Renal cortical epithelial cell (primary cell): ENCODE measurements around the gene RNF144B. TPM values are rescaled to one million over a fixed set of nuclear protein-coding genes. Genes with fewer than 3 reads are reported as not detected.
A peak's percentile ranks its signal among the peaks of the same experiment; 100 is the strongest.
"Not testable (repeated sequence)": the region's sequence is repeated elsewhere in the genome, so short reads cannot be mapped to it uniquely, and the experiment has no call there.

Source experiments
- DNase-seq: peaks from one replicate; pipeline ENCODE4 v3.0.0-alpha.2; 2011; ENCODE audit warnings: low read depth
- total RNA-seq: library from RNA; depleted of rRNA; stranded (reverse); fragments of >200 nt; gene quantifications from 2 replicates; pipeline ENCODE4 v1.2.3, GENCODE V29; 2014

Gene RNF144B
- total RNA-seq, 1 donor from 2014 or later: 251 TPM

GRCh38 chr6:18371656-18372055 is 15.5 kb upstream of the RNF144B start:
- no peak for DNase-seq

- DNase-seq: no peak
Observed at GRCh38 chr6:18380158-18380836, 6.9 kb upstream of the RNF144B start.

GRCh38 chr6:18380851-18381250 is 6.3 kb upstream of the RNF144B start:
- no peak for DNase-seq

- DNase-seq: no peak
Observed at GRCh38 chr6:18383441-18383840, 3.7 kb upstream of the RNF144B start.

GRCh38 chr6:18384621-18385020 is 2.5 kb upstream of the RNF144B start:
- no peak for DNase-seq

- DNase-seq: no peak
Observed at GRCh38 chr6:18386298-18386976, 713 bp upstream of the RNF144B start.

GRCh38 chr6:18388271-18388670 is 1.1 kb downstream of the RNF144B start:
- DNase-seq: no peak

GRCh38 chr6:18388942-18389341 is 1.8 kb downstream of the RNF144B start:
- peak; percentile 90 for DNase-seq

GRCh38 chr6:18389479-18389878 is 2.3 kb downstream of the RNF144B start:
- DNase-seq: no peak

GRCh38 chr6:18390476-18390875 is 3.3 kb downstream of the RNF144B start:
- DNase-seq: no peak

- no peak for DNase-seq
Observed at GRCh38 chr6:18391023-18391422, 3.9 kb downstream of the RNF144B start.

GRCh38 chr6:18392346-18392877 is 5.3 kb downstream of the RNF144B start:
- no peak for DNase-seq

- no peak for DNase-seq
Observed at GRCh38 chr6:18393698-18394097, 6.5 kb downstream of the RNF144B start.

GRCh38 chr6:18395177-18395855 is 8.2 kb downstream of the RNF144B start:
- DNase-seq: no peak

- no peak for DNase-seq
Observed at GRCh38 chr6:18395856-18396197, 8.7 kb downstream of the RNF144B start.

- DNase-seq: no peak
Observed at GRCh38 chr6:18397701-18398100, 10.6 kb downstream of the RNF144B start.

- DNase-seq: not testable (repeated sequence)
Observed at GRCh38 chr6:18398225-18398624, 11.1 kb downstream of the RNF144B start.

GRCh38 chr6:18400831-18401446 is 13.8 kb downstream of the RNF144B start:
- DNase-seq: peak; percentile 77

- not testable (repeated sequence) for DNase-seq
Observed at GRCh38 chr6:18404965-18405364, 17.8 kb downstream of the RNF144B start.

GRCh38 chr6:18405477-18406293 is 18.5 kb downstream of the RNF144B start:
- peak; percentile 94 for DNase-seq

- DNase-seq: no peak
Observed at GRCh38 chr6:18406955-18407749, 20.0 kb downstream of the RNF144B start.
